GM23338 (cell line): Measurements from ENCODE around the gene BCAS3. TPM values are rescaled to one million over a fixed set of nuclear protein-coding genes. Genes with fewer than 3 reads are reported as not detected.

Experiments
- ATAC-seq: fragments of 200-7000 bp; cut with Tn5 transposase; 3 replicates; pipeline ENCODE4 v1.9.1; 2020
- DNase-seq: peaks from one replicate; pipeline ENCODE4 v3.0.0-alpha.2; 2015; ENCODE audit warnings: low spot score
- H2AFZ ChIP-seq: fragments of 200-600 bp; sonication (generic); 2 replicates; pipeline ENCODE4 v1.8.0; 2016; ENCODE audit warnings: antibody characterized with exemption, mild to moderate bottlenecking, moderate library complexity
- H3F3A ChIP-seq: fragments of 200-600 bp; sonication (generic); replicated peaks from 2 replicates; pipeline ENCODE4 v1.8.0; 2017; ENCODE audit warnings: antibody characterized with exemption, mixed run types, low read depth
- H3K27ac ChIP-seq: fragments of 200-600 bp; sonication (generic); 2 replicates; pipeline ENCODE4 v1.6.1; 2016; ENCODE audit warnings: low read depth
- H3K27me3 ChIP-seq: fragments of 200-600 bp; sonication (generic); 2 replicates; pipeline ENCODE4 v1.8.0; 2016; ENCODE audit warnings: mild to moderate bottlenecking, mixed run types, moderate library complexity; ENCODE audit not compliant: insufficient read depth
- H3K36me3 ChIP-seq: fragments of 200-600 bp; sonication (generic); 2 replicates; pipeline ENCODE4 v1.8.0; 2016; ENCODE audit warnings: mild to moderate bottlenecking; ENCODE audit not compliant: insufficient read depth
- H3K4me1 ChIP-seq: fragments of 200-600 bp; sonication (generic); 2 replicates; pipeline ENCODE4 v1.8.0; 2016; ENCODE audit warnings: mild to moderate bottlenecking, moderate library complexity; ENCODE audit not compliant: insufficient read depth
- H3K4me2 ChIP-seq: fragments of 200-600 bp; sonication (generic); 2 replicates; pipeline ENCODE4 v1.7.1; 2017; ENCODE audit warnings: mixed run types
- H3K4me3 ChIP-seq: fragments of 200-600 bp; sonication (generic); 2 replicates; pipeline ENCODE4 v1.6.1; 2016; ENCODE audit warnings: mixed run types
- H3K79me2 ChIP-seq: fragments of 200-600 bp; sonication (generic); replicated peaks from 2 replicates; pipeline ENCODE4 v1.8.0; 2017; ENCODE audit warnings: mild to moderate bottlenecking; ENCODE audit not compliant: insufficient read depth
- H3K9me2 ChIP-seq: fragments of 200-600 bp; sonication (generic); 2 replicates; pipeline ENCODE4 v1.8.0; 2017; ENCODE audit not compliant: insufficient read depth
- H4K20me1 ChIP-seq: fragments of 200-600 bp; sonication (generic); replicated peaks from 2 replicates; pipeline ENCODE4 v1.8.0; 2017; ENCODE audit warnings: mild to moderate bottlenecking; ENCODE audit not compliant: insufficient read depth
- H3K27ac Mint-ChIP-seq: 2 replicates; pipeline ENCODE4 v1.8.0; 2020; ENCODE audit warnings: inconsistent platforms, mild to moderate bottlenecking, moderate library complexity, mixed read lengths
- H3K27me3 Mint-ChIP-seq: 3 replicates; pipeline ENCODE4 v1.8.0; 2022; ENCODE audit warnings: low read depth, mild to moderate bottlenecking, moderate library complexity, mixed read lengths, inconsistent platforms; ENCODE audit not compliant: insufficient read depth, poor library complexity
- H3K36me3 Mint-ChIP-seq: 3 replicates; pipeline ENCODE4 v1.8.0; 2021; ENCODE audit warnings: low read depth, mild to moderate bottlenecking, inconsistent platforms, moderate library complexity, mixed read lengths
- H3K4me1 Mint-ChIP-seq: 3 replicates; pipeline ENCODE4 v1.8.0; 2020; ENCODE audit warnings: mild to moderate bottlenecking, inconsistent platforms, mixed read lengths
- H3K4me3 Mint-ChIP-seq: 3 replicates; pipeline ENCODE4 v1.8.0; 2021; ENCODE audit warnings: moderate library complexity, mild to moderate bottlenecking, inconsistent platforms, mixed read lengths
- H3K9me3 Mint-ChIP-seq: 3 replicates; pipeline ENCODE4 v1.8.0; 2020; ENCODE audit warnings: moderate library complexity, mild to moderate bottlenecking, inconsistent platforms, mixed read lengths
- CREB1 ChIP-seq: fragments of 250-450 bp; sonication (Bioruptor Pico); IDR thresholded peaks from 2 replicates; pipeline ENCODE4 v1.5.0; 2020; ENCODE audit warnings: low read depth, mild to moderate bottlenecking, moderate library complexity
- CTCF ChIP-seq, 2 experiments: fragments of 200-600 bp in 1 of 2; sonication (generic) in 1 of 2; conservative IDR thresholded peaks; 2 replicates each; pipeline versions ENCODE4 v1.5.1 to v1.6.1; 2016 to 2017; ENCODE audit warnings: antibody characterized with exemption in 2 of 2, low read depth in 2 of 2, mild to moderate bottlenecking in 2 of 2, moderate library complexity in 1 of 2
- EZH2 ChIP-seq: fragments of 200-600 bp; sonication (generic); IDR thresholded peaks from one replicate; pipeline ENCODE4 v1.8.0; 2017; ENCODE audit warnings: antibody characterized with exemption, mild to moderate bottlenecking, low read depth; ENCODE audit not compliant: unreplicated experiment
- EZH2phosphoT487 ChIP-seq: fragments of 200-600 bp; sonication (generic); IDR thresholded peaks from one replicate; pipeline ENCODE4 v1.8.1; 2018; ENCODE audit warnings: antibody characterized with exemption; ENCODE audit not compliant: unreplicated experiment
- NANOG ChIP-seq: IDR thresholded peaks from 2 replicates; pipeline ENCODE4 v1.6.1; 2016; ENCODE audit warnings: antibody characterized with exemption, borderline replicate concordance
- POLR2AphosphoS5 ChIP-seq: IDR thresholded peaks from 2 replicates; pipeline ENCODE4 v1.6.1; 2016; ENCODE audit warnings: antibody characterized with exemption, low read depth
- STAT1 ChIP-seq: IDR thresholded peaks from one replicate; pipeline ENCODE4 v1.6.1; 2016; ENCODE audit warnings: antibody characterized with exemption; ENCODE audit not compliant: unreplicated experiment
- ZNF114 ChIP-seq: fragments of 250-450 bp; sonication (Bioruptor Pico); IDR thresholded peaks from 2 replicates; pipeline ENCODE4 v1.5.0; 2020; ENCODE audit warnings: mild to moderate bottlenecking, moderate library complexity
- ZNF331 ChIP-seq: fragments of 250-450 bp; sonication (Bioruptor Pico); IDR thresholded peaks from 2 replicates; pipeline ENCODE4 v1.5.0; 2020; ENCODE audit warnings: low read depth, mild to moderate bottlenecking, moderate library complexity
- polyA plus RNA-seq: library from polyadenylated mRNA; unstranded; fragments of >200 nt; fragmentation: Nextera tagmentation; extraction: Ambion mirVana; gene quantifications from 2 replicates; pipeline ENCODE4 v1.2.1, GENCODE V29; 2016
- total RNA-seq: library from RNA; depleted of rRNA; stranded (reverse); fragments of >200 nt; shearing (Covaris generic); gene quantifications from 2 replicates; pipeline ENCODE4 v1.2.3, GENCODE V29; 2014
- TF ChIP-seq, protein P1 (sequence below): IDR thresholded peaks from one replicate; pipeline ENCODE4 v1.6.1; 2018; ENCODE audit warnings: antibody characterized with exemption; ENCODE audit not compliant: unreplicated experiment
- TF ChIP-seq, protein P2 (sequence below): IDR thresholded peaks from 2 replicates; pipeline ENCODE4 v1.6.1; 2016; ENCODE audit warnings: antibody characterized with exemption

Gene BCAS3
- total and polyA plus RNA-seq, 2 experiments from 2014 or later: 8.2 to 28.0 TPM

GRCh38 chr17:61317779-61318178 lies 640.1 kb downstream of the BCAS3 start:
- H3K9me3 Mint-ChIP-seq: no peaks in the 10 kb centered on the region
- Histone ChIP-seq H3K4me3 (no peak overlapping the region), H3K36me3 (no peaks in the 10 kb centered on the region), H3K27ac (no peak overlapping the region), H2AFZ (no peak overlapping the region), H3K27me3 (no peaks in the 10 kb centered on the region), H4K20me1 (no peaks in the 10 kb centered on the region), H3F3A (no peaks in the 10 kb centered on the region), H3K4me2 (no peak overlapping the region), H3K4me1 (no peaks in the 10 kb centered on the region; the same call in 1 of the 2 replicates), H3K79me2 (no peaks in the 10 kb centered on the region), H3K9me2 (no peaks in the 10 kb centered on the region; the same call in 1 of the 2 replicates)
- H3K4me3 Mint-ChIP-seq: no peak overlapping the region
- peak; percentile 84 for ATAC-seq
- H3K4me1 Mint-ChIP-seq: peaks cover 3% of the 10 kb centered on the region; the same call in 2 of the 3 replicates
- no peak for DNase-seq
- no peaks in the 10 kb centered on the region for H3K36me3 Mint-ChIP-seq
- H3K27me3 Mint-ChIP-seq: peaks cover 12% of the 10 kb centered on the region
- TF ChIP-seq CTCF (conservative IDR thresholded peaks at IDR 0.05; ENCODE audit: low read depth in 2 of 2) (peak; percentile 8 to 63; a peak in 2 of 4 replicates), EZH2phosphoT487 (no peak), ZNF114 (CRISPR knock-in tag) (no peak), STAT1 (no peak), CREB1 (CRISPR knock-in tag) (no peak)
- TF ChIP-seq, protein P1, sequence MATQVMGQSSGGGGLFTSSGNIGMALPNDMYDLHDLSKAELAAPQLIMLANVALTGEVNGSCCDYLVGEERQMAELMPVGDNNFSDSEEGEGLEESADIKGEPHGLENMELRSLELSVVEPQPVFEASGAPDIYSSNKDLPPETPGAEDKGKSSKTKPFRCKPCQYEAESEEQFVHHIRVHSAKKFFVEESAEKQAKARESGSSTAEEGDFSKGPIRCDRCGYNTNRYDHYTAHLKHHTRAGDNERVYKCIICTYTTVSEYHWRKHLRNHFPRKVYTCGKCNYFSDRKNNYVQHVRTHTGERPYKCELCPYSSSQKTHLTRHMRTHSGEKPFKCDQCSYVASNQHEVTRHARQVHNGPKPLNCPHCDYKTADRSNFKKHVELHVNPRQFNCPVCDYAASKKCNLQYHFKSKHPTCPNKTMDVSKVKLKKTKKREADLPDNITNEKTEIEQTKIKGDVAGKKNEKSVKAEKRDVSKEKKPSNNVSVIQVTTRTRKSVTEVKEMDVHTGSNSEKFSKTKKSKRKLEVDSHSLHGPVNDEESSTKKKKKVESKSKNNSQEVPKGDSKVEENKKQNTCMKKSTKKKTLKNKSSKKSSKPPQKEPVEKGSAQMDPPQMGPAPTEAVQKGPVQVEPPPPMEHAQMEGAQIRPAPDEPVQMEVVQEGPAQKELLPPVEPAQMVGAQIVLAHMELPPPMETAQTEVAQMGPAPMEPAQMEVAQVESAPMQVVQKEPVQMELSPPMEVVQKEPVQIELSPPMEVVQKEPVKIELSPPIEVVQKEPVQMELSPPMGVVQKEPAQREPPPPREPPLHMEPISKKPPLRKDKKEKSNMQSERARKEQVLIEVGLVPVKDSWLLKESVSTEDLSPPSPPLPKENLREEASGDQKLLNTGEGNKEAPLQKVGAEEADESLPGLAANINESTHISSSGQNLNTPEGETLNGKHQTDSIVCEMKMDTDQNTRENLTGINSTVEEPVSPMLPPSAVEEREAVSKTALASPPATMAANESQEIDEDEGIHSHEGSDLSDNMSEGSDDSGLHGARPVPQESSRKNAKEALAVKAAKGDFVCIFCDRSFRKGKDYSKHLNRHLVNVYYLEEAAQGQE: no peak
- TF ChIP-seq, protein P2, sequence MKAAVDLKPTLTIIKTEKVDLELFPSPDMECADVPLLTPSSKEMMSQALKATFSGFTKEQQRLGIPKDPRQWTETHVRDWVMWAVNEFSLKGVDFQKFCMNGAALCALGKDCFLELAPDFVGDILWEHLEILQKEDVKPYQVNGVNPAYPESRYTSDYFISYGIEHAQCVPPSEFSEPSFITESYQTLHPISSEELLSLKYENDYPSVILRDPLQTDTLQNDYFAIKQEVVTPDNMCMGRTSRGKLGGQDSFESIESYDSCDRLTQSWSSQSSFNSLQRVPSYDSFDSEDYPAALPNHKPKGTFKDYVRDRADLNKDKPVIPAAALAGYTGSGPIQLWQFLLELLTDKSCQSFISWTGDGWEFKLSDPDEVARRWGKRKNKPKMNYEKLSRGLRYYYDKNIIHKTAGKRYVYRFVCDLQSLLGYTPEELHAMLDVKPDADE: no peak
- no peak overlapping the region for H3K27ac Mint-ChIP-seq

- Mint-ChIP-seq H3K36me3 (no peaks in the 10 kb centered on the region), H3K4me3 (no peak overlapping the region), H3K4me1 (peaks cover 11% of the 10 kb centered on the region; the same call in 2 of the 3 replicates), H3K27ac (no peak overlapping the region), H3K9me3 (no peaks in the 10 kb centered on the region), H3K27me3 (peaks cover 12% of the 10 kb centered on the region)
- Histone ChIP-seq H3K4me3 (no peak overlapping the region), H3K4me2 (no peak overlapping the region), H4K20me1 (no peaks in the 10 kb centered on the region), H3K79me2 (no peaks in the 10 kb centered on the region), H3K27ac (no peak overlapping the region), H2AFZ (no peak overlapping the region), H3K36me3 (no peaks in the 10 kb centered on the region), H3K9me2 (no peaks in the 10 kb centered on the region; the same call in 1 of the 2 replicates), H3K27me3 (no peaks in the 10 kb centered on the region), H3F3A (no peaks in the 10 kb centered on the region), H3K4me1 (peaks cover 6% of the 10 kb centered on the region; the same call in 1 of the 2 replicates)
- DNase-seq: no peak
- no peak for ATAC-seq
- no peak for TF ChIP-seq POLR2AphosphoS5
- TF ChIP-seq EZH2phosphoT487: no peak
- TF ChIP-seq, protein P1: no peak
- TF ChIP-seq CREB1 (CRISPR knock-in tag): no peak
- TF ChIP-seq CTCF (conservative IDR thresholded peaks at IDR 0.05; ENCODE audit: low read depth in 2 of 2): no peak
- TF ChIP-seq NANOG: no peak
- no peak for TF ChIP-seq STAT1
- no peak for TF ChIP-seq ZNF114 (CRISPR knock-in tag)
- no peak for TF ChIP-seq ZNF331 (CRISPR knock-in tag)
- no peak for TF ChIP-seq EZH2
Measured at GRCh38 chr17:61318684-61319098, 641.0 kb downstream of the BCAS3 start.
